H1 (cell line): Measurements from ENCODE around the gene IL9. TPM values are rescaled to one million over a fixed set of nuclear protein-coding genes. Genes with fewer than 3 reads are reported as not detected.

Experiments
- CTCF ChIA-PET: fragments of 300-600 bp; sonication (Branson Sonifier 250); formaldehyde crosslinking; loops from one replicate; lab custom pipeline; 2021; ENCODE audit not compliant: partially characterized antibody; lab: Charles Lee
- POLR2A ChIA-PET: fragments of 300-600 bp; sonication (Branson Sonifier 250); formaldehyde crosslinking; loops from one replicate; lab custom pipeline; 2021; ENCODE audit warnings: inconsistent platforms; ENCODE audit not compliant: partially characterized antibody; lab: Charles Lee
- DNase-seq, 2 experiments: peaks; one replicate each; pipeline versions ENCODE4 v3.0.0 to v3.0.0-alpha.2; 2010 to 2022; ENCODE audit warnings: low spot score in 2 of 2, low read depth in 1 of 2, mixed read lengths in 1 of 2
- FAIRE-seq: peaks from 2 replicates; lab custom pipeline; 2011; peaks lifted over from hg19 to GRCh38; lab: Jason Lieb, UNC
- H2AFZ ChIP-seq: 2 replicates; pipeline ENCODE4 v1.8.1; 2012; ENCODE audit warnings: low read length, inconsistent platforms
- H2AK5ac ChIP-seq: 2 replicates; pipeline ENCODE4 v1.6.1; 2013; ENCODE audit warnings: low read depth, low read length
- H2BK120ac ChIP-seq: replicated peaks from 2 replicates; pipeline ENCODE3; 2013; ENCODE audit warnings: low read depth, low read length, inconsistent platforms
- H2BK12ac ChIP-seq: 2 replicates; pipeline ENCODE4 v1.6.1; 2013; ENCODE audit warnings: low read depth, low read length
- H2BK15ac ChIP-seq: 2 replicates; pipeline ENCODE4 v1.6.1; 2013; ENCODE audit warnings: low read length
- H2BK20ac ChIP-seq: 2 replicates; pipeline ENCODE4 v1.6.1; 2013; ENCODE audit warnings: low read length
- H2BK5ac ChIP-seq: 2 replicates; pipeline ENCODE4 v1.6.1; 2013; ENCODE audit warnings: low read depth, low read length
- H3K14ac ChIP-seq: 2 replicates; pipeline ENCODE4 v1.6.1; 2013; ENCODE audit warnings: inconsistent platforms; ENCODE audit not compliant: insufficient read length
- H3K18ac ChIP-seq: 2 replicates; pipeline ENCODE4 v1.6.1; 2013; ENCODE audit warnings: low read length; ENCODE audit errors: extremely low read depth
- H3K23ac ChIP-seq: 2 replicates; pipeline ENCODE4 v1.6.1; 2013; ENCODE audit warnings: inconsistent platforms; ENCODE audit not compliant: insufficient read length
- H3K23me2 ChIP-seq: 2 replicates; pipeline ENCODE4 v1.6.1; 2013; ENCODE audit warnings: low read depth, low read length
- H3K27ac ChIP-seq: 2 replicates; pipeline ENCODE4 v1.6.1; 2011; ENCODE audit warnings: low read depth, low read length, inconsistent platforms
- H3K27me3 ChIP-seq, 4 experiments: replicated peaks in 1 of 4; 1 replicate in 1 of 4; 2 replicates in 3 of 4; pipeline versions ENCODE4 v1.6.1 to v1.8.1; 2011 to 2013; ENCODE audit warnings: low read length in 3 of 4, mild to moderate bottlenecking in 3 of 4, inconsistent platforms in 2 of 4, mixed read lengths in 2 of 4, moderate library complexity in 1 of 4; ENCODE audit not compliant: control insufficient read depth in 3 of 4, insufficient read depth in 3 of 4; ENCODE audit errors: extremely low read depth in 1 of 4
- H3K36me3 ChIP-seq, 4 experiments: 2 replicates each; pipeline versions ENCODE4 v1.6.1 to v1.8.1; 2011 to 2013; ENCODE audit warnings: mild to moderate bottlenecking in 4 of 4, low read length in 3 of 4, moderate library complexity in 2 of 4, control low read depth in 1 of 4, inconsistent platforms in 1 of 4; ENCODE audit not compliant: insufficient read depth in 4 of 4, control insufficient read depth in 2 of 4
- H3K4ac ChIP-seq: replicated peaks from 2 replicates; pipeline ENCODE3; 2013; ENCODE audit warnings: low read length, low read depth, mixed read lengths, inconsistent platforms; ENCODE audit not compliant: insufficient read length
- H3K4me1 ChIP-seq, 4 experiments: replicated peaks in 1 of 4; 1 replicate in 1 of 4; 2 replicates in 3 of 4; pipeline versions ENCODE4 v1.6.1 to v1.8.1; 2011 to 2013; ENCODE audit warnings: low read length in 3 of 4, inconsistent platforms in 2 of 4, mixed read lengths in 1 of 4; ENCODE audit not compliant: insufficient read depth in 4 of 4, control insufficient read depth in 3 of 4
- H3K4me2 ChIP-seq, 2 experiments: 2 replicates each; pipeline versions ENCODE4 v1.6.1 to v1.8.1; 2011 to 2013; ENCODE audit warnings: low read depth in 2 of 2, low read length in 2 of 2, control low read depth in 1 of 2, inconsistent platforms in 1 of 2, mild to moderate bottlenecking in 1 of 2; ENCODE audit not compliant: insufficient read depth in 1 of 2
- H3K4me3 ChIP-seq, 4 experiments: fragments of 200-600, 300-600 bp in 1 of 4; sonication (generic), shearing (Covaris generic), sonication (Bioruptor Twin) in 1 of 4; 2 replicates each; pipeline versions ENCODE4 v1.5.1 to v1.8.1; 2011 to 2016; ENCODE audit warnings: low read length in 4 of 4, low read depth in 3 of 4, control low read depth in 2 of 4, inconsistent platforms in 2 of 4, mild to moderate bottlenecking in 2 of 4, mixed read lengths in 1 of 4, moderate library complexity in 1 of 4; ENCODE audit not compliant: insufficient read depth in 2 of 4; ENCODE audit errors: extremely low read depth in 1 of 4
- H3K56ac ChIP-seq: replicated peaks from 2 replicates; pipeline ENCODE3; 2013; ENCODE audit warnings: low read depth, mild to moderate bottlenecking, mixed read lengths, low read length, inconsistent platforms; ENCODE audit not compliant: insufficient read length
- H3K79me1 ChIP-seq: 2 replicates; pipeline ENCODE4 v1.6.1; 2013; ENCODE audit warnings: low read depth, low read length, control low read depth
- H3K79me2 ChIP-seq, 2 experiments: 2 replicates each; pipeline versions ENCODE4 v1.6.1 to v1.8.1; 2012 to 2013; ENCODE audit warnings: low read length in 2 of 2, mild to moderate bottlenecking in 2 of 2, inconsistent platforms in 1 of 2; ENCODE audit not compliant: insufficient read depth in 2 of 2, control insufficient read depth in 1 of 2
- H3K9ac ChIP-seq, 4 experiments: replicated peaks in 1 of 4; 1 replicate in 1 of 4; 2 replicates in 3 of 4; pipeline versions ENCODE4 v1.6.1 to v1.8.1; 2011 to 2013; ENCODE audit warnings: low read depth in 3 of 4, low read length in 3 of 4, control low read depth in 2 of 4, mild to moderate bottlenecking in 2 of 4, moderate library complexity in 2 of 4, inconsistent platforms in 1 of 4; ENCODE audit errors: extremely low read depth in 1 of 4
- H3K9me3 ChIP-seq, 2 experiments: 2 replicates each; pipeline versions ENCODE4 v1.6.1 to v1.8.1; 2012 to 2013; ENCODE audit warnings: mild to moderate bottlenecking in 2 of 2, moderate library complexity in 2 of 2, control low read depth in 1 of 2, inconsistent platforms in 1 of 2, low read depth in 1 of 2, low read length in 1 of 2, mixed read lengths in 1 of 2; ENCODE audit not compliant: insufficient read depth in 2 of 2
- H4K20me1 ChIP-seq, 2 experiments: replicated peaks in 1 of 2; 2 replicates each; pipeline versions ENCODE3 to v1.8.1; 2011 to 2013; ENCODE audit warnings: inconsistent platforms in 2 of 2, low read length in 2 of 2, mild to moderate bottlenecking in 1 of 2; ENCODE audit not compliant: insufficient read depth in 2 of 2, control insufficient read depth in 1 of 2
- H4K5ac ChIP-seq: 2 replicates; pipeline ENCODE4 v1.6.1; 2013; ENCODE audit warnings: low read length, low read depth, mixed read lengths, inconsistent platforms; ENCODE audit not compliant: insufficient read length
- H4K8ac ChIP-seq: 2 replicates; pipeline ENCODE4 v1.8.0; 2013; ENCODE audit warnings: mild to moderate bottlenecking, moderate library complexity, low read length, inconsistent platforms; ENCODE audit not compliant: insufficient read depth; ENCODE audit errors: extremely low read depth
- H4K91ac ChIP-seq: replicated peaks from 2 replicates; pipeline ENCODE3; 2013; ENCODE audit warnings: low read length, mixed read lengths, inconsistent platforms; ENCODE audit not compliant: insufficient read length
- ASH2L ChIP-seq: fragments of 200-600, 300-600 bp; sonication (generic); IDR thresholded peaks from one replicate; pipeline ENCODE4 v1.7.1; 2017; ENCODE audit warnings: low read length
- CHD2 ChIP-seq: IDR thresholded peaks from 2 replicates; pipeline ENCODE4 v1.6.1; 2012; ENCODE audit warnings: low read length, improper control_type of control experiment
- GTF2F1 ChIP-seq: IDR thresholded peaks from 2 replicates; pipeline ENCODE4 v1.6.1; 2012; ENCODE audit warnings: low read depth, low read length, improper control_type of control experiment, borderline replicate concordance
- KDM4A ChIP-seq: IDR thresholded peaks from one replicate; pipeline ENCODE4 v1.7.1; 2012; ENCODE audit warnings: low read depth, mild to moderate bottlenecking, moderate library complexity, low read length, inconsistent platforms; ENCODE audit not compliant: severe bottlenecking
- MAFK ChIP-seq: IDR thresholded peaks from 2 replicates; pipeline ENCODE4 v1.6.1; 2012; ENCODE audit warnings: low read depth, mild to moderate bottlenecking, improper control_type of control experiment, low read length
- WGBS, 2 experiments: shearing (Covaris generic) in 1 of 2; methylation state at CpG; one replicate each; pipeline versions ENCODE4 v1.1.6 to v1.1.7; 2013 to 2015; ENCODE audit warnings: low lambda C conversion rate in 2 of 2, mixed read lengths in 2 of 2, inconsistent platforms in 1 of 2, low coverage in 1 of 2, missing lambda C conversion rate in 1 of 2; ENCODE audit not compliant: insufficient replicate concordance in 2 of 2, insufficient coverage in 1 of 2, insufficient read length in 1 of 2; ENCODE audit errors: extremely low coverage in 1 of 2, missing lambda C conversion rate in 1 of 2; 5-methylcytosine and 5-hydroxymethylcytosine counted together
- polyA plus RNA-seq, 7 experiments: library from polyadenylated mRNA; depleted of rRNA in 3 of 7; stranded (reverse) in 5 of 7; unstranded in 2 of 7; fragments of >200 nt in 5 of 7; fragments of 200-250 nt in 2 of 7; gene quantifications; 1 replicate in 5 of 7; 2 replicates in 1 of 7; 4 replicates in 1 of 7; pipeline versions ENCODE4 v1.2.1 to v1.2.3, GENCODE V29; 2011 to 2013; ENCODE audit warnings: missing spikeins in 2 of 7, mixed read lengths in 2 of 7
- total RNA-seq: library from RNA; stranded (reverse); fragmentation: NEBNext Ultra II Directional; extraction: Animal tissue kit (Norgen Biotek cat#: 25700); gene quantifications from 2 replicates; pipeline ENCODE4 v1.2.1, GENCODE V29; 2021

IL9 gene
- total and polyA plus RNA-seq, 2 of the 8 experiments (the other 6 are each of a cell fraction or from before 2014, with no cell fraction given): not detected

GRCh38 chr5:135937245-135937911 is 41.7 kb upstream of the IL9 start:
- Histone ChIP-seq H4K8ac (no peak overlapping the region), H4K91ac (no peak overlapping the region), H3K9me3 (no peaks in the 10 kb centered on the region), H3K14ac (no peak overlapping the region), H3K27ac (no peak overlapping the region), H2AK5ac (no peak overlapping the region), H3K4ac (no peak overlapping the region), H3K23ac (no peak overlapping the region), H3K79me1 (no peaks in the 10 kb centered on the region), H3K23me2 (no peaks in the 10 kb centered on the region), H3K9ac (no peak overlapping the region), H2BK12ac (no peak overlapping the region), H3K4me3 (no peak overlapping the region), H2BK5ac (no peak overlapping the region), H3K4me1 (no peaks in the 10 kb centered on the region; a peak in 1 of 7 replicates), H2AFZ (no peak overlapping the region), H3K4me2 (no peak overlapping the region), H3K79me2 (no peaks in the 10 kb centered on the region), H3K56ac (no peak overlapping the region), H4K5ac (no peak overlapping the region), H4K20me1 (no peaks in the 10 kb centered on the region), H3K18ac (no peak overlapping the region), H2BK120ac (no peak overlapping the region), H3K27me3 (peaks cover 2 to 7% (median 5%) of the 10 kb centered on the region in 4 experiments), H3K36me3 (no peaks in the 10 kb centered on the region), H2BK15ac (no peak overlapping the region), H2BK20ac (no peak overlapping the region)
- DNase-seq: no peak
- POLR2A ChIA-PET: no interaction called here
- FAIRE-seq: no peak
- 89% methylated on average over 5 of the region's 5 CpGs; no CpG with 5 or more reads in 1 of the 2 experiments for WGBS, 2 experiments
- CTCF ChIA-PET: interaction anchor here (0.9 to 1.6 kb wide), 7 partner anchors 7 to 275 kb away, joined by 3 read pairs; no protein-coding TSS in a partner anchor
- TF ChIP-seq MAFK (peak; percentile 93), ASH2L (no peak), CHD2 (no peak), GTF2F1 (no peak), KDM4A (no peak)
